Measurements from ENCODE around the gene ZNF616.

ZNF616 gene

GRCh38 chr19:52139252-52140031 is at the start of gene ZNF616:
ZNF616 (minus strand) TSS chr19:52139938; CDS start chr19:52130512, 9,426 bp downstream.
- peak within 1 kb of the TSS; percentile 99 for H3K4me3 ChIP-seq (ENCODE audit: low read depth, low read length)

- H3K4me3 ChIP-seq (ENCODE audit: low read depth, low read length): peak overlapping the region; percentile 39
These were observed 49.3 kb upstream of the ZNF616 start for GRCh38 chr19:52188822-52189734.

DNA sequence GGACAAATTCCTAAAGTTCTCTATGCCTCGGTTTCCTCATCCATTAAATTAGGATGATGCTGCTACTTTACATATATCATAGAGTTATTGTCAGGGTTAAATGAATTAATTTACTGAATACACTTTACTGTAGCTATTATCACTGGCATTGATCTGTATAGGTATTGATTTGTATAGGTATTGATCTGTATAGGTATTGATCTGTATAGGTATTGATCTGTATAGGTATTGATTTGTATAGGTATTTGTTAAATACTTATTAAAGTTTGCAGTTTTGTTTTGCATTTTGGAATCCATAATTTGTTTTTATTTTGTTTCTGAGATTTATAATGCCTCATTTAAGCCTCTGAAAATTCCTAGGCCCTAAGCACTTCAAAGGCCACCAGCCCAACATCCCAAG is 47.7 kb upstream of the ZNF616 start:
- H3K4me3 ChIP-seq (ENCODE audit: low read depth, low read length): no peak overlapping the region

DNA sequence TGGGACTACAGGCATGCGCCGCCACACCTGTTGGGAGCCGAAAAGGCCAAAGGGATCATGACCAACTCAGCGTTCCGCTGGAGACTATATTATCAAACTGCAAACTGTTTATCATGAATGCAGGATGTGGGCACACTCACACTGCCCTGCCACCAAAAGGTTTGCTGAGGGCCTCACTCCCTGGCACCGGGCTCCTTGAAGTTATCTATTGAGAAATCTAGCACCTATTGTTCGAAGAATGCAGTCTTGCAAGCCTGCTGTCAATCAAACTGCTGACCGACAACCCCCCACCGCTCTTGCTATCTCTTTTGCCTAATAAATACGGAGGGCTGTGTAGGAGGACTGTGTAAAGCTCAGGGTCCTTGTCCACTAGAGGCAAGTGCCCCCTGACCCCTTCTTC is 36.8 kb upstream of the ZNF616 start:
- no peak overlapping the region for H3K4me3 ChIP-seq (ENCODE audit: low read depth, low read length)

GRCh38 chr19:52172347-52172746 is 32.6 kb upstream of the ZNF616 start:
- H3K4me3 ChIP-seq (ENCODE audit: low read depth, low read length): no peak overlapping the region

DNA sequence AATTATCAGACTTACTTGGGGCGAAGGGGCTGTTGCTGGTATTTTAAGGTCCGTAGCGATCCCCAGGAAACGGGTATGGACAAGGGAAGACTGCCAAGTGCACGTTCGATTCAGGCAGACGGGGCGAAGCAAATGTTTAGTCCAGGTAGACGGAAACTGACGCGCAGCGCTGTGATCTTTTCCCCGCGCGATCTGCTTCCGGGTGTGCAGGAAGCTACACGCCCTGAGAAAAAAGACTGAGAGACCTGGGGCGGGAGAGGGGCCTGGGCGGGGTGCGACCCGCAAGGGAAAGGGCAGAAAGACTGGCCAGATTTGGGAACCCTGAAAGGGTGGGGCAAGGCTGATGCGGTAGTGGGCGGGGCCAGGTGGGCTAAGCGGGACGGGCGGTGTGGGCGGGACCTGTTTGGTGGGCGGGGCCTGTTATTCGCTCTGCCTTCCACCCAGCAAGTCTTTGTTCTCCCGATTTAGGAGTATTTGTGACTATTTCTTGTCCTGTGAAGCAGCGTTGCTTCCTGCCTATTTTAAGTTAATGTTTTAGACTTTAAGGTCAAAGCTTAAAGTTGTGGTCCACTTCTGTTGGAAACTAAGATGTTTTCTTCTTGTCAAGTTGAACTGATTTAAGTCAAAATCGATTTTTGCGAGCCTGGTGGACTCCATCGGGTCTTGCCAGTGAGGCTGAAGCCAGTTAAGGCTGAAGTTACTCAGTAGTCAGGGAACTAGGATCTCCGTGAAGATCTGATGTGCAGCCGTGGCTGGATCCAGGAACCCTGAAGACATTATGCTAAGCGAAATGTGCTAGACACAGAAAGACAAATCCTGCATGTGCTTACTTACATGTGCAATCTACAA is 31.8 kb upstream of the ZNF616 start, which contains the start of gene ZNF836:
Gene ZNF836 (minus strand): TSS at position 301 of the 849 bp plus-strand sequence. CDS start 3,549 bp downstream, outside the sequence.
- peak within 1 kb of the TSS; percentile 79 for H3K4me3 ChIP-seq (ENCODE audit: low read depth, low read length)

DNA sequence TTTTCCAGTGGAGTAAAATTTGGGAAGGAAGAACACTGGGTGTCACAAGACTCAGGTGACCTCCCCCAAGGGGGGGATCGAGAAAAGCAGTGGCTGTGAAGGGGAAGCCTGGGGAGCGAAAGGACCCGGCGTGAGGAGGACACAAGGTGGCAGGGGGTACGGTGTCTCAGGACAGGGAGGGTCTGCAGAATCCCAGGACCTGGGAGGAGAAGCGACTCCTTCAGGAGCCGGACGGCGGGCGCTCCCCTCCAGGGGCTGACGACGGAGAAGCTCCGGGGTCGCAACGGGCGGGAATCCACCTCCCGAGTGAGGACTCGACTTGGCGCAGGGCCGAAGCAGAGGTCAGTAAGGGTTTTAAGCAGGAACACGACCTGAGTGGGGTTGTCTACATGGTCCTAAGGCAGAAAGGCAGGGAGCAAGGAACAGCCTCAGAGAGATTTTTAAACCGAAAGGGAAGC is 31.2 kb upstream of the ZNF616 start:
- H3K4me3 ChIP-seq (ENCODE audit: low read depth, low read length): peak overlapping the region; percentile 79

DNA sequence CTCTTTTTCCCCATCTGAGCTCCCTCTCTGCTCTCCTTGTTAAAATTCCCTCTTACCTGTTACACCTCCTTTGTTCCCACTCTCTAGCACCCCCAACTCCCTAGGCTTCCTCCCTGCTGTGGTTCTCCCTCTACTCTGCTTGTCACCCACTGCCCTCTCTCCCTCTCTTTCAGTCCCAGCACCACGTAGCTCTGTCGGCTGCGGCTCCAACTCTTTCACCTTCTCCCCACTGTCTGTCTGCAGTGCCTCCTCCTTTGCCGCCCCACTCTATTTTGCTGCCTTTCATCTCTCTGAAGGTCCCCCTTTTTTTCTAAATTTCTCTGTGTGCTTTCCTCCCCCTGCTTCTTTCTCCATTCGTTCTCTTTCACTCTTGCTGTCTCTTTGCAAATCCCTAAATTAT is 30.6 kb upstream of the ZNF616 start:
- H3K4me3 ChIP-seq (ENCODE audit: low read depth, low read length): peak overlapping the region; percentile 79

DNA sequence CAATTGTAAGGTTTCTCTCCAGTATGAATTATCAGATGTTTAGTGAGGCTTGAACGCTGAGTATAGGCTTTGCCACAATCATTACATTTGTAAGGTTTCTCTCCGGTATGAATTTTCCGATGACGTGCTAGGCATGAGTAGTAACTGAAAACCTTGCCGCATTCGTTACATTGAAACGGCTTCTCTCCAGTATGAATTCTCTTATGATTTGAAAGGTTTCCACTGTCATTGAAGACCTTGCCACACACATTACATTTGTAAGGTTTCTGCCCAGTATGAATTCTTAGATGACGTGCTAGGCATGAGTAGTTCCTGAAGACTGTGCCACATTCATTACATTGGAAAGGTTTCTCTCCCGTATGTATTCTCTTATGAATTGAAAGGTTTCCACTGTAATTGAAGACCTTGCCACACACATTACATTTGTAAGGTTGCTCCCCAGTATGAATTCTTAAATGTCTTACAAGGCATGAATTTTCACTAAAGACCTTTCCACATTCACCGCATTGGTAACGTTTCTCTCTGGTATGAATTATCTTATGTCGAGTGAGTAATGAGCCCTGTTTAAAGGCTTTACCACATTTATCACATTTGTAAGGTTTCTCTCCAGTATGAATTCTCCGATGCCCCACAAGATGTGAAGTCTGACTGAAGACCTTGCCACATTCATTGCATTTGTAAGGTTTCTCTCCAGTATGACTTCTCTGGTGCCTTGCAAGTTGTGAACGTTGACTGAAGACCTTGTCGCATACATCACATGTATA is 16.0 kb upstream of the ZNF616 start:
- H3K4me3 ChIP-seq (ENCODE audit: low read depth, low read length): no peak overlapping the region

DNA sequence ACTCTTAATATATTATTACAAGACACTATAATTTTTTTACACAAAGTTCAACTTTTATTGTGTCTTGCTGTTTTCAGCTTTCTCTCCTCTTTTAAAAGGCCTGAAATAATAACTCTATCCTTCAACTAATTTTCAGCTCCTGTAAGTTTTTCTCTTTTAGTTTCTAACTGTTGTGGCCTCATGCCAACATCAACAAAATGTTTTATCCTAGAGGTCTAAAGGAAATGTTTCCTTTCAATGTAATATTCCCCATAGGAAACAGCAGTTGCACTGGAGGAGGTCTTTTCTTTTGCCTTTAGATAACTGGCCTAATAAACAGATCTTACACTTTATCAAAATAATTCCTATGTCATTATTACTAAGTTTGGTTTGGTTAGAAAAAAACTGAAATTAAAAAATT is 8.5 kb upstream of the ZNF616 start:
- no peak overlapping the region for H3K4me3 ChIP-seq (ENCODE audit: low read depth, low read length)

DNA sequence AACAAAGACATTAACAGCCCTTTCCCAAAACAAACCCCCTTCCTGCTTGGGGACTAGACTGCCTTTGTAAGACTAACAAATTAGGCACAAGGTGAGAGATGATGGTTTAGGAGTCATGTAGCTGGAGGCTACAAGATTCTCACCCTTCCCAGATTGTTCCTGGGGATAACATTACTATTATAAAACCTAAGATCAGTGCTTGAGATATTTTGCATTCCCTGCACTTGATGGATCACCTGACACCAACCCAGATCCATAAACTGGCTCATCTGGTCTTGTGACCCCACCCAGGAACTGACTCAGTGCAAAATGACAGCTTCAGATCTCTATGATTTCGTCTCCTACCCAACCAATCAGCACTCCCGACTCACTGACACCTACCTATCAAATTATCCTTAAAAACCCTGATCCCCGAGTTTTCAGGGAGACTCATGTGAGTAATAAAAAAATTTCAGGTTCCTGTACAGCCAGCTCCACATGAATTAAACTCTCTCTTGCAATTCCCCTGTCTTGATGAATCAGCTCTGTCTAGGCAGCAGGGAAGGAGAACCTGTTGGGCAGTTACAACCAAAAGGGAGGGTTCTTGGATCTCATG is 2.4 kb upstream of the ZNF616 start:
- H3K4me3 ChIP-seq (ENCODE audit: low read depth, low read length): no peak overlapping the region

DNA sequence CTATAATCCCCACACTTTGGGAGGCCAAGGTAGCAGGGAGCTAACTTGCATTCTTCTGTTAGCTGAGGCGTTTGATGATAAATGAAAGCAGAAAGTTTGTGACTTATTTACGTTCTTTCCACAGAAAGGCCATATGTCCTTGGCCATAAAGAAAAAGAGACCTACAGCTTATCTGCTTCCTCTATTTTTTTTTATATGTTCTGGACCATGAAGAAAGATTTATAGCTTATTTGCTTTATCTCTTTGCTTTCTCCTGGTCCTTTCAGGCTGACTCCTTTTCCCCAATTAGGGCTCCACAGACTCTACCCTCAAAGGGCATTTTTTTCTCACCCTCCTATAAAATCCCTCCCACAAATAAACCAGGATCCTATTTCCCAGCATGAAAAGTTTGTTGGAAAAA is 1.5 kb upstream of the ZNF616 start:
- no peak overlapping the region for H3K4me3 ChIP-seq (ENCODE audit: low read depth, low read length)

DNA sequence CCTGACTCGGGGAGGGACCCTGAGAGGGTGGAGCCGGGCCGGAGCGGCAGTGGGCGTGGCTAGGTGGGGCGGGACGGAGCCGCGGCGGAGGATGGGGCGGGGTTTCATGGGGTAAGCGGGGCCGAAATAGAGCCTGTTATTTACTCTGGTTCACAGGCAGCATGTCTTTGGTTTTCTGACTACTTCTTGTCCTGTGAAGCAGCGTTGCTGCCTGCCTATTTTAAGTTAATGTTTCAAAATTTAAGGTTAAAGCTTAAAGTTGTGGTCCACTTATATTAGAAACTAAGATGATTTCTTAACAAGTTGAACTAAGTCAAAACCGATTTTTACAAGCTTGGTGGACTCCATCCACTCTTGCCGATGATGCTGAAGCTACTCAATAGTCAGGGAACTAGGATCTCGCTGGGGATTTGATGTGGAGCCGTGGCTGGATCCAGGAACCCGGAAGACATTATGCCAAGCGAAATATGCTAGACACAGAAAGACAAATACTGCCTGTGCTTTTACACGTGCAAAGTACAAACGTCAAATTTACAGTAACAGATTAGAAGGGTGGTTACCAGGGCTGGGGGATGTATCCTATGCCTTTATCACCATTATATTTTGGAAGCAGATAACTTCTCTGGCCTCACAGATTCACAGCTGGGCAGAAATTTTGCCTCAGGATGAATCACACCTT is 433 bp upstream of the ZNF616 start:
- no peak overlapping the region for H3K4me3 ChIP-seq (ENCODE audit: low read depth, low read length)

- H3K4me3 ChIP-seq (ENCODE audit: low read depth, low read length): peak overlapping the region; percentile 99
These were observed 821 bp downstream of the ZNF616 start for GRCh38 chr19:52138983-52139251.

GRCh38 chr19:52138278-52138982 is 1.3 kb downstream of the ZNF616 start:
- H3K4me3 ChIP-seq (ENCODE audit: low read depth, low read length): peak overlapping the region; percentile 99

- H3K4me3 ChIP-seq (ENCODE audit: low read depth, low read length): no peak overlapping the region
These were observed 19.5 kb downstream of the ZNF616 start for GRCh38 chr19:52120286-52120685.

DNA sequence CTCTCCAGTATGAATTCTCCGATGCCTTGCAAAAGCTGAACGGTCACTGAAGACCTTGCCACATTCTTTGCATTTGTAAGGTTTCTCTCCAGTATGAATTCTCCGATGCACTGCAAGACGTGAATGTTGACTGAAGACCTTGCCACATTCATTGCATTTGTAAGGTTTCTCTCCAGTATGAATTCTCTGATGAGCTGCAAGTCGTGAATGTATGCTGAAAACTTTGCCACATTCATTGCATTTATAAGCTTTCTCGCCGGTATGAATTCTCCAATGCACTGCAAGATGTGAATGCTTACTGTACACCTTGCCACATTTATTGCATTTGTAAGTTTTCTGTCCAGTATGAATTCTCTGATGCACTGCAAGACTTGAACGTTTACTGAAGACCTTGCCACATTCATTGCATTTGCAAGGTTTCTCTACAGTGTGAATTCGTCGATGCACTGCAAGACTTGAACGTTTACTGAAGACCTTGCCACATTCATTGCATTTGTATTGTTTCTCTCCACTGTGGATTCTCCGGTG is 24.1 kb downstream of the ZNF616 start:
- no peak overlapping the region for H3K4me3 ChIP-seq (ENCODE audit: low read depth, low read length)

- H3K4me3 ChIP-seq (ENCODE audit: low read depth, low read length): no peak overlapping the region
These were observed 25.0 kb downstream of the ZNF616 start for GRCh38 chr19:52114691-52115090.
